ENCODE results near the gene CYP1B1.

Gene CYP1B1

DNA sequence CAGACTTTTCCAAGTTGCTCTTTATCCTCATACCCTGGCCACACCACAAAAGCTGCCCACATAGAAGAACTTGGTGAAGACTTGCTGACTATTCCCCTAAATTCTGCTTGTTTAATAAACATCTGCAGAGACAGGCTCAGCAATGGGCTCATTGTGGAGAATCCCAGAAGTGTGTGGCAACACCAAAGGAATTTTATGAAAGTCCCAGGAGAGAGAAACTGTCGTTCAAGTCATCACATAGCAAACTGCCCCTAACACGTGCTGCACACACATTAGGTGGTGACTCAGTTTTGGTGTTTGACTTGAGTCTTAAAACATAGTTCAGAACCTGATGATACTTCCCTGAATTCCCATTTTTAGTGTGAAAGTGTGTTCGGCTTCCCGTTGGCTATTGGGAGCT, 38.6 kb downstream of the CYP1B1 start:
- Histone ChIP-seq H3K27ac (ENCODE audit: poor library complexity, severe bottlenecking) (no peak overlapping the region), H3K4me3 (ENCODE audit: severe bottlenecking) (no peak overlapping the region), H3K36me3 (ENCODE audit: low read depth) (no peaks in the 10 kb centered on the region), H3K4me1 (ENCODE audit: insufficient read depth, poor library complexity, severe bottlenecking) (no peaks in the 10 kb centered on the region), H3K9me3 (ENCODE audit: severe bottlenecking) (no peaks in the 10 kb centered on the region), H3K27me3 (ENCODE audit: insufficient read depth, poor library complexity, severe bottlenecking) (peaks cover 15% of the 10 kb centered on the region)
- TF ChIP-seq, protein P1, sequence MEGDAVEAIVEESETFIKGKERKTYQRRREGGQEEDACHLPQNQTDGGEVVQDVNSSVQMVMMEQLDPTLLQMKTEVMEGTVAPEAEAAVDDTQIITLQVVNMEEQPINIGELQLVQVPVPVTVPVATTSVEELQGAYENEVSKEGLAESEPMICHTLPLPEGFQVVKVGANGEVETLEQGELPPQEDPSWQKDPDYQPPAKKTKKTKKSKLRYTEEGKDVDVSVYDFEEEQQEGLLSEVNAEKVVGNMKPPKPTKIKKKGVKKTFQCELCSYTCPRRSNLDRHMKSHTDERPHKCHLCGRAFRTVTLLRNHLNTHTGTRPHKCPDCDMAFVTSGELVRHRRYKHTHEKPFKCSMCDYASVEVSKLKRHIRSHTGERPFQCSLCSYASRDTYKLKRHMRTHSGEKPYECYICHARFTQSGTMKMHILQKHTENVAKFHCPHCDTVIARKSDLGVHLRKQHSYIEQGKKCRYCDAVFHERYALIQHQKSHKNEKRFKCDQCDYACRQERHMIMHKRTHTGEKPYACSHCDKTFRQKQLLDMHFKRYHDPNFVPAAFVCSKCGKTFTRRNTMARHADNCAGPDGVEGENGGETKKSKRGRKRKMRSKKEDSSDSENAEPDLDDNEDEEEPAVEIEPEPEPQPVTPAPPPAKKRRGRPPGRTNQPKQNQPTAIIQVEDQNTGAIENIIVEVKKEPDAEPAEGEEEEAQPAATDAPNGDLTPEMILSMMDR (IDR thresholded peaks at IDR 0.05; ENCODE audit: poor library complexity, severe bottlenecking) = no peak
- DNase-seq (ENCODE audit: low spot score) (no peak), ATAC-seq (ENCODE audit: low read depth) (no peak)

DNA sequence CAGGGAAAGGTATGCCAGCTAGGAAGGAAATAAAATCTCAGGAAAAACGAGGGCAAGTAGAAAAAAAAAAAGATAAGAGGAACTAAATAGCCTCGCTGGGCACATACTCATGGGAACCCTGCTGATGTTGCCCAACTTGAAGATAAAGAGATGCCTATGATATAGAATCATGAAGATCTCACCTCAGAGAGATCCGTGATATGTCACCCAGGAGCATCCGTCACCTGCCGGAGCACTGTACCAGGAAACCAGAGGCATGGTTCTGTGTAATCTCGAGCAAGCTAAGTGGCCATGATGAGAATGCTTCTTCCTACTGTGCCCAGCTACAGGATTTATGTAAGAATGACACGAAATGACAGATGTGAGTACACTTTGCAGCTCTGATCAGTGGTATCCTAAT, 40.0 kb downstream of the CYP1B1 start:
- H3K4me1 ChIP-seq (ENCODE audit: insufficient read depth, poor library complexity, severe bottlenecking) = no peaks in the 10 kb centered on the region
- ATAC-seq (ENCODE audit: low read depth) (no peak), DNase-seq (ENCODE audit: low spot score) (no peak)
- TF ChIP-seq, protein P1 (IDR thresholded peaks at IDR 0.05; ENCODE audit: poor library complexity, severe bottlenecking) = no peak
- no peak overlapping the region for H3K27ac ChIP-seq (ENCODE audit: poor library complexity, severe bottlenecking)
- H3K36me3 ChIP-seq (ENCODE audit: low read depth) = no peaks in the 10 kb centered on the region
- H3K4me3 ChIP-seq (ENCODE audit: severe bottlenecking) = no peak overlapping the region
- no peaks in the 10 kb centered on the region for H3K9me3 ChIP-seq (ENCODE audit: severe bottlenecking)
- peaks cover 15% of the 10 kb centered on the region for H3K27me3 ChIP-seq (ENCODE audit: insufficient read depth, poor library complexity, severe bottlenecking)

DNA sequence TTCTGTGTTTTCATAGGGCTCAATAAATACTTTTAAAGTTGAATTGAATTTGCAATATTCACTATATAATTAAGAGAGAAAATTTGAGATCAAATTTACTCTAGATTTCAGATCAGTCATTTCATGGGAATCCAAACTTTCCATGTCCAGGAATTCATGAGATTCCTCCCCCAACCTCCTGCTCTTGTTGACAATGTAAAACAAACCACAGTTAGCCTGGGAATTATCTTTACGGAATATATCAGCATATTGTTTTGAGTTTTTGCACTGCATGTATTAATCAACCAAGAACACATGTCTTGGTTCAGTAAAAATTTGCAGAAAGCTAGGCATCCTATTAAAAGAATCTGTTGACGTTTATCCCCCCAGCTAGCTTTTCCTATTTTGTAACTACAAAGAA, 42.3 kb downstream of the CYP1B1 start:
- Histone ChIP-seq H3K36me3 (ENCODE audit: low read depth) (no peaks in the 10 kb centered on the region), H3K27ac (ENCODE audit: poor library complexity, severe bottlenecking) (no peak overlapping the region), H3K27me3 (ENCODE audit: insufficient read depth, poor library complexity, severe bottlenecking) (peaks cover 15% of the 10 kb centered on the region), H3K4me3 (ENCODE audit: severe bottlenecking) (no peak overlapping the region), H3K4me1 (ENCODE audit: insufficient read depth, poor library complexity, severe bottlenecking) (no peaks in the 10 kb centered on the region), H3K9me3 (ENCODE audit: severe bottlenecking) (no peaks in the 10 kb centered on the region)
- no peak for ATAC-seq (ENCODE audit: low read depth)
- DNase-seq (ENCODE audit: low spot score) = no peak
- TF ChIP-seq, protein P1 (IDR thresholded peaks at IDR 0.05; ENCODE audit: poor library complexity, severe bottlenecking) = no peak

DNA sequence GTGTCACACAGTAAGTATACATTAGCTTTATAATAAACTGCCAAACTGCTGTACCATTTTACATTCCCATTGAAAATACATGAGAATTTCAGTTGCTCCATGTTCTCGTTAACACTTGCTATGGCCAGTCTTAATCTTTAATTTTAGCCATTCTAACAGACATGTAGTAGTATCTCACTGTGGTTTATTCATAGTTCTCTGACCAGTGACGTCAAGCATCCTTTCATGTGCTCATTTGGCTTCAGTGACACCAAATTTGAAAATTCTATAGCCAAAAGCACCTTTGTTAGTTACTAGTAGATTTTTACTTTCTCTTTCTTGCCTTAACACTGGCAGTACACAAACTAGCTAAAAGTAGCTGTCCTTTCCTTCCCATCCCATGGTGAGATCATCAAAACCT, 43.0 kb downstream of the CYP1B1 start:
- Histone ChIP-seq H3K27ac (ENCODE audit: poor library complexity, severe bottlenecking) (no peak overlapping the region), H3K9me3 (ENCODE audit: severe bottlenecking) (no peaks in the 10 kb centered on the region), H3K4me1 (ENCODE audit: insufficient read depth, poor library complexity, severe bottlenecking) (no peaks in the 10 kb centered on the region), H3K27me3 (ENCODE audit: insufficient read depth, poor library complexity, severe bottlenecking) (peaks cover 8% of the 10 kb centered on the region), H3K36me3 (ENCODE audit: low read depth) (no peaks in the 10 kb centered on the region), H3K4me3 (ENCODE audit: severe bottlenecking) (no peak overlapping the region)
- TF ChIP-seq, protein P1 (IDR thresholded peaks at IDR 0.05; ENCODE audit: poor library complexity, severe bottlenecking) = no peak
- ATAC-seq (ENCODE audit: low read depth) = no peak
- DNase-seq (ENCODE audit: low spot score) = no peak

DNA sequence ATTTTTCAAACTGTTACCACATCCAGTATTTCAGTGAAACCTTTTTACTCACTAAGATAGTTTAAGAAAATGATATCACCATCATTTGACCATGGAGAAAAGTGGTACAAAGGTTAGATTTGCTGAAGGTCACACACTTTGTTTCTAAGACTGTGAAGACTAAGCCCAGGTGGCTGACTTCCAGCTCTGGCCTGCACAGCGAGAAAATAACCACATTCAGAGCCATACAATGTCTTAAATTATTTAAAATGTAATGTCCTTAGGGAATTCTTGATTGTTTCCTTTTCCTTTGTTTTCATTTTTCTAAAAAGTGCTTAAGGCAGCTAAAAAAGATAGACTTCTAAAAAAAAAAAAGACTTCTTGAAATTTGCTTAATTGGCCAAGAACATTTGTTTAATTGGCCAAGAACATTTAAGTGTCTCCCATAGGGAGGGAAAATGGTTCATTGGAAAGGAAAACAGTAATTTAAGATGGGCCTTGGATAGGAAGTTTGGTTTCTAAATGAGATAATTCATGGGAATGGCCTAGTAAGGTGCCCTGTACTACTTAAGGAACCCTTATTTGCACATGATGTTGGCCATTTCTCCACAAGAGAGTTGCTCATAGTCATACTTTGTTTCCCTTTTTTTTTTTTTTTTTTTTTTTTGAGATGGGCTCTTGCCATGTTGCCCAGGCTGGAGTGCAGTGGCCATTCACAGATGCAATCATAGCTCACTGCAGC, 45.2 kb downstream of the CYP1B1 start:
- Histone ChIP-seq H3K27me3 (ENCODE audit: insufficient read depth, poor library complexity, severe bottlenecking) (no peaks in the 10 kb centered on the region), H3K4me3 (ENCODE audit: severe bottlenecking) (no peak overlapping the region), H3K36me3 (ENCODE audit: low read depth) (no peaks in the 10 kb centered on the region), H3K9me3 (ENCODE audit: severe bottlenecking) (no peaks in the 10 kb centered on the region), H3K27ac (ENCODE audit: poor library complexity, severe bottlenecking) (no peak overlapping the region), H3K4me1 (ENCODE audit: insufficient read depth, poor library complexity, severe bottlenecking) (peaks cover 3% of the 10 kb centered on the region)
- ATAC-seq (ENCODE audit: low read depth) = no peak
- DNase-seq (ENCODE audit: low spot score) = no peak
- TF ChIP-seq, protein P1 (IDR thresholded peaks at IDR 0.05; ENCODE audit: poor library complexity, severe bottlenecking) = no peak

Data from RWPE2 (cell line).